ENCODE results near the gene DSCAML1.

Gene DSCAML1

DNA sequence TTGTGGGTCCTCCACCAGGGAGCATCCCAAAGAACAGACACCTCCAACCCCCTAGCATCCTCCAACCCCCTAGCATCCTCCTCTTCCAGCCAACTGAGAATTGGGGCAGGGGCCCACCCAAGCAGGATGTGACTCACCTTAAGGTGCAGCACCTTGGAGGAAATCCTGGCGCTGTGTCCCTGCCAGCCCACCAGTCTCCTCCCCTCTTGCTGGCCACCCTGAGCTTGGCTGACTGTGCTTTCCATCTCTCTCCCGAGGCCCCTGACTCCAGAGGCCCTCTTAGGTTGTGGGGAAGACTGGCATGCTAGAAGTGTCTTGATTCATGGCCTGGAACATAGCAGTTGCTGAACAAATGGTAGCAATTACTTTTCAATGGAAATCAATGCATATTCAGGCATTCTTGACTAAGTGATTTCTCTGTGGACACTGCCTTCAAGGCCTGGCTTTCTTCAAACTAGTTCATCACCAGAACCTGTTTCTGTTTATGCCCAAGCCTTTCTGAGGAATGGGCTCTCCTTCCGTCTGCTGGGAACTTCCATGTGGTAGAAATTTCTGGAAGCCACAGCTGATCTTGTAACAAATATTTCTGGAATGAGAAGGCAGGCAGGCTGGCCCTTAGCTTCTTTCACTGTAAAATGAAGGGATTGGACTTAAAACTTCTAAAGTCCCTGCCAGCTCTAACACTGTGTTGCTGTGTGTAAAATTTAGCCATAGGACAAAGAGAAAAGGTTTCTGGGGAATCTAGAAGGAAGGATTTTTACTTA, 408.8 kb downstream of the DSCAML1 start:
- no peak for DNase-seq

DNA sequence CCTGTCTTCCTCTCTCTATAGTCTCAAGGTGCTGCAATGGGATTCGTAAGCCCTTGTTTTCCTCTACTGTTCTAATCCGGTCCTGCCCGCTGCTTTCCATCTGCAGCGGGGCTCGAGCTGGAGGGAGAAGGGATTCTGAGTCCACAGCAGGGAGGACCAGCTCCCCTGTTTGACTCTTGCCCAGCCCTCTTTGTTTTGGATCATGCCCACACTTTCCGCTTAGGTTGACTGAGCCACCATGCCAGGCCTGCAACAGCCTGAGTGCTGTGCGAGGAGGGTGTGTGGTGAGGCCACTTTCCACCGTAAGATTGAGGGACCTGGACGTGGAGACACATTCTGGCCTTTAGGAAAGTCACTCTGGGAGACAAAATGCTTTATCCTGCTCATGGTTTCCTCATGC, 411.1 kb downstream of the DSCAML1 start:
- DNase-seq: no peak

DNA sequence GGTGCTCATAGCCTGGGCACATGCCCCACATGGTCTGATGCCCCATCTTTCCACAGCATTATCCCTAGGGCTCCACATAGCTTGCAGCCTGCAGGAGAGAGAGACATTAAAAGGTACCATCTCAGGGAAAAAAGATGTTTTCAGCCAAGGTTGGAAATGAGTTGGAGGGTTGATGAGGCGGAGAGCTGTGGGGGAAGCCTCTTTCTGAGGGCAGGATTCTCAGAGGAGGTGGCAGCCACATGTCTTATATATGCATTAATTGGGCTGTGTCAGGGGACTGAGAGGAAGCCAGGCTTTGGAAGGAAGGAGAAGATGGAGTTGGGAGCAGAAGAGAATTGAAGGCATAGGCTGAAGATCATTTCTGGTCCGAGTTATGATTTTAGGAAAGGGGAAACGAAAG, 411.5 kb downstream of the DSCAML1 start:
- no peak for DNase-seq

DNA sequence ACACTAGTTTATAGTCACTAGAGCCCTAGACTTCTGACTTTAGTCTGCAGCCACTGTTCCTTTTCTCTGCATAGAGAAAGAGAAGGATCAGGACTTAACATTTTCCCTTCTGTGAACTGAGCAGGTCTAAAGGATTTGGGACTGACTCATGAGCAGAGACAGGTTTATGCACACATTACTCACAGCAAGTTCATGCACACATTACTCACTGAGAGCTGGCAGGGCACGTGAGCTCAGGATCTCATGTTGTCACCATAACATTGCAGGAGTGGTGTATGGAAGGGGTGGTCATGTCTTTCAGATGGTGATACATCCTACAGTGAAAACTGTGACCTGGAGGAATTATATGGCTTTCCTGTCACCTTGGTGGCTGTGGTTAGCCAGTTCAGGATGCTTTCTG, 413.0 kb downstream of the DSCAML1 start:
- no peak for DNase-seq

DNA sequence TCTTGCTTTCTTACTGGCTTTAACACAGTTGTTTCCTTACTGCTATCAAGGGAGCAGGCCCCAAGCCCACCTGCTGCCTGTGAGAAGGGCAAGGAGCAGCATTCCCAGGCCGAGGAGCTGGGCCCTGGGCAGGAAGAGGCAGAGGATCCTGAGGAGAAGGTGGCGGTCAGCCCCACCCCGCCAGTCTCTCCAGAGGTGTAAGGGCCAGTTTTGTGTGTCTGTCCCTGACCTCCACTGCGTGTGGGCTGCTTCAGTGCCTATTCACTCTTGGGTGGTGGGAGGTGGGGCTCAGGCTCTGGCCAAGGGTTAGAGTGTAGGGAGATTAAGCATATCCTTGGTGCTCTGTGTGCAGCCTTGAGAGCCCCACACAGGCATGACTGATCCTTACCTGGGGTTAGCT, 414.3 kb downstream of the DSCAML1 start:
- DNase-seq: no peak

DNA sequence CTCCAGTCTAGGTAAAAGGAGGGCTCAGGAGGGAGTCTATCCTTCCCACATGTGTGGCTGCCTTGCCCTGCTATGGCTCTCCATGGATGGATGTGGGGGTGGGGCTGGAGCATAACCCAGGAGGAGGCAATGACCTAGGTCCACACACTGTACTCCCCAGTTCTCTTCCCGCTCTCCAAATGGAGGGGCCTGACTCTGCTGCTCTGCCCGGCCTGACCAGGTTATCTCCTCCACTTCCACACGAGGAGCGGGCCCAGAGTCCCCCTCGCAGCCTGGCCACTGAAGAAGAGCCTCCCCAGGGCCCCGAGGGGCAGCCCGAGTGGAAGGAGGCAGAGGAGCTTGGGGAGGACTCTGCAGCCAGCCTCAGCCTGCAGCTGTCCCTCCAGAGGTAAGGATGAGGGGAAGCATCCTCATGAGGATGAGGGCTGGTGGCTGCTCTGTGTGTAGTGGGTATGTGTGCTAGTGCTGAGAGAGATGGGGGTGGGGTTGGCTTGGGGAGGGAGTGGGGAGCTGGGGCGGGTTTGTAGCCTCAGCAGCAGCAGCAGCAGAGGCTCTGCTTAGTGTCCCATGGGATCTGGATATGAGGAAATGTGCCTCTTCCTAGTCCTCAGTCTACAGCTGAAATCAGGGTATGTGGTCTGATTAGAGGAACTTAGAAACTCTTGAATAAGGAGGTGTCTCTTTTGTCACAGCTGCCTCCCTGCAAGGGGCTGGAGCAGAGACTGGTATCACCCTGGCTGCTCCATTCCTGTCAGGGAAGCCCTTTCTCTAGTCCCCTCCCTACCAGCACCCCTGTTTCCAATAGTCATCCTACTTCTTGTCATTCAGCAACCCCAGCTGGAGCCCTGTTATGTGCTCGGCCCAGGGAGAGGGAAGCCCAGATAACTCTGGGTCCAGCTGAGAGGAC, 415.3 kb downstream of the DSCAML1 start:
- no peak for DNase-seq

DNA sequence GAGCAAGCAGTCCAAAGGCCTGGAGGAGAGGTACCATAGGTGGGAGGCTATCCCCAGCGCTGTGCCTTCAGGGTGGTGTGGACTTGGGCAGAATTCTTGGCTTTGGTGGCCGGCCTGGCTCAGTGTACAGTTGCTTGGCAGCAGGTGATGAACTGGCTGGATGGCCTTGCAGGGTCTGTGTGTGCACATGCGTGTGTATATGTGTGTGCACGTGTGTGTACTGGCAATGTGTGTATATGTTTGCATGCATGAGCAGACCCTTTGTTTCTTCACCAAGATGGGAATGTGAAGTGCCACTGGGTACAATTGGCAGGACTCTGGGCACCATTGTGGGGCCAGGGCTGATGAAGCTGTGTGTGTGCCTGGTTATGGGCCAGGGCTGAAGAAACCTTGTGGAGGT, 416.3 kb downstream of the DSCAML1 start:
- DNase-seq: no peak

DNA sequence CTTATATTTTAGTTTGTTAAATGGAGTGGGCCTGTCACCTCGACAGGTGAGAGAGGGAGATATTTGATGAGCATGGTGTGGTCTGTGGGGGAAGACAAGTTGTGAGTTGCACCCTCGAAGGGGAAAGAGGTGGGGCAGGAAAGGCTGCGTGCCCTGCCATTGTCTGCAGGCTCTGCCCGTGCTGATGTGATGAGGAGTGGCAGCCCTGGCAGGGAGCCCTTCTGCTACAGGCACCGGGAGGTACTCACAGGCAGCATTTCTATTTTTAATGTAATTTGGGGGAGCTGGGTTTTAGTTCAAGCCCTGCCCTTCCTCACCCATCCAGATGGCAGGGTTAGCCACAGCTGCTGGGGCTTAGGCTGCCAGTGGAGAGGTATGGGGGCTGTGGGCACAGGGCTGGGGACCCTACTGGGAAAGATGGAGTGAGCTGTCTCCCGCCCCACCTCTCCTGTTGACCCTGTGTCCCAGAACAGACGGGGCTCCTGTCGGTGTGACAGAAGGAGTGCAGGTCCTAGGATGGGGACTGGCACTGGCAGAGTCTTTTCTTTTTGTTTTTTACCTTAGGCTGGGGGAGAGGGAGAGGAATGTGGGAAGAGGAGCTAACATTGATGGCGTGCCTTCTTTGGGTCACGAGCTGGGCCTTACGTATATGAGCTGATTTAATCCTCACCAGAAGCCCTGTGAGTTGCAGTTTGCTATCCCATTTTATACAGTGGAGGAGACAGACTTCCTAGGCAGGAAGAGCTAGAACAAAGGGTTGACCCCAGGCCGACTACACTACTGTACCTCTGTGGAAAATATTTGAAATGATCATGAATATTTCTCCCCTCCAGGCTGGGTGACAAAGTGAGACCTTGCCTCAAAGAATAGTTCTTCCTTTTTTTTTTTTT, 417.8 kb downstream of the DSCAML1 start:
- DNase-seq: no peak

All from left hindlimb (tissue), 1 donor.